Pancreas (tissue), 10 donors: Measurements from ENCODE around the gene GALNT9. TPM values are rescaled to one million over a fixed set of nuclear protein-coding genes. Genes with fewer than 3 reads are reported as not detected.

Experiments
- ATAC-seq, 4 donors: fragments of 200-7000 bp; cut with Tn5 transposase; one replicate each; pipeline versions ENCODE4 v1.8.0 to v1.9.1; 2020; ENCODE audit warnings: mild to moderate bottlenecking in 4 of 4, moderate library complexity in 4 of 4
- DNase-seq, 6 donors: peaks; one replicate each; pipeline ENCODE4 v3.0.0-alpha.2; 2020
- FAIRE-seq: peaks from 2 replicates; lab custom pipeline; 2012; peaks lifted over from hg19 to GRCh38; lab: Jason Lieb, UNC
- H3K27ac ChIP-seq, 4 donors: fragments of 200-600 bp; sonication (generic); 1 replicate in 3 of 4; 2 replicates in 1 of 4; pipeline versions ENCODE4 v1.5.0 to v1.8.0; 2020
- H3K27me3 ChIP-seq, 4 donors: fragments of 200-600 bp; one replicate each; pipeline ENCODE4 v1.8.0; 2021
- H3K36me3 ChIP-seq, 3 donors: fragments of 200-600 bp; sonication (generic) in 1 of 3; one replicate each; pipeline versions ENCODE4 v1.5.0 to v1.8.0; 2020 to 2021
- H3K4me1 ChIP-seq, 3 donors: fragments of 200-600 bp; one replicate each; pipeline ENCODE4 v1.8.0; 2021
- H3K4me3 ChIP-seq, 4 donors: fragments of 200-600 bp; sonication (generic) in 2 of 4; one replicate each; pipeline versions ENCODE4 v1.5.0 to v1.8.0; 2020 to 2021
- H3K9me3 ChIP-seq, 4 donors: fragments of 200-600 bp; one replicate each; pipeline ENCODE4 v1.8.0; 2021
- CTCF ChIP-seq, 4 donors: fragments of 200-600 bp; sonication (generic) in 3 of 4; IDR thresholded peaks; one replicate each; pipeline versions ENCODE4 v1.5.0 to v1.8.0; 2021; ENCODE audit warnings: antibody characterized with exemption in 4 of 4
- WGBS, 2 donors: extraction: QIAGEN DNeasy Blood & Tissue Kit; methylation state at CpG; one replicate each; pipeline ENCODE4 v1.1.7; 2013; 5-methylcytosine and 5-hydroxymethylcytosine counted together
- intact Hi-C, 3 donors: fragments of 100-400 bp; cut with DNase I; formaldehyde crosslinking; loops; one replicate each; pipeline versions ENCODE4 v1.11.1 to v1.14.2; 2022
- polyA plus RNA-seq, 2 donors: library from polyadenylated mRNA; stranded (reverse); fragments of 200-250 nt; gene quantifications; one replicate each; pipeline ENCODE4 v1.2.3, GENCODE V29; 2013
- total RNA-seq, 6 donors: library from RNA; stranded (reverse); fragmentation: NEBNext Ultra II Directional in 4 of 6; extraction: Animal tissue kit (Norgen Biotek cat#: 25700) in 4 of 6; gene quantifications; one replicate each; pipeline versions ENCODE4 v1.2.1 to v1.2.4, GENCODE V29; 2021 to 2023
- donor health status: healthy with polysubstance abuse.
- donor health status: DM: no; HTN: no; CAD: no; lungs with moderate emphysema.
- donor health status: DM: no; HTN: no; CAD: no.
- donor health status: control.
- donor health status: control.
- donor health status: Bipolar disorder and iron deficiency.
- donor health status: DM: yes; HTN: yes; CAD: no.
- donor health status: DM: no; HTN: no; CAD: no.
- donor health status: DM: no; HTN: no; CAD: no.
- donor health status: DM: yes; HTN: yes; CAD: no.

GALNT9 gene
- total and polyA plus RNA-seq, 8 donors: 0.09 to 0.46 (median 0.25) TPM; not detected in 5

- Histone ChIP-seq H3K9me3 (no peaks in the 10 kb centered on the region), H3K27me3 (no peaks in the 10 kb centered on the region), H3K4me3 (no peak overlapping the region), H3K36me3 (peaks cover 0 to 6% (median 0%) of the 10 kb centered on the region in 3 donors), H3K27ac (no peak overlapping the region), H3K4me1 (no peaks in the 10 kb centered on the region)
- ATAC-seq (no peak), FAIRE-seq (no peak), DNase-seq (no peak)
- TF ChIP-seq CTCF (IDR thresholded peaks at IDR 0.05): no peak
- 79 to 83% methylated on average over 8 of the region's 8 CpGs for WGBS, 2 donors
- intact Hi-C loops: loop anchor here in 1 of 3 donors (10.0 kb wide), 1 partner anchor 258 kb away; no protein-coding TSS in a partner anchor
Observed at GRCh38 chr12:132156573-132157325, 172.6 kb downstream of the GALNT9 start.

- H3K36me3 ChIP-seq: peaks cover 0 to 14% (median 0%) of the 10 kb centered on the region in 3 donors
- no peak for TF ChIP-seq CTCF (IDR thresholded peaks at IDR 0.05)
- H3K9me3 ChIP-seq: no peaks in the 10 kb centered on the region
- FAIRE-seq: no peak
- 95% methylated on average over 10 of the region's 10 CpGs for WGBS, 2 donors
- no peak for DNase-seq
- no peak overlapping the region for H3K4me3 ChIP-seq
- no peak for ATAC-seq
- no peak overlapping the region for H3K27ac ChIP-seq
- H3K4me1 ChIP-seq: no peaks in the 10 kb centered on the region
- intact Hi-C loops: loop anchor here in 1 of 3 donors (10.0 kb wide), 1 partner anchor 259 kb away; no protein-coding TSS in a partner anchor
- no peaks in the 10 kb centered on the region for H3K27me3 ChIP-seq
Observed at GRCh38 chr12:132155771-132156572, 173.4 kb downstream of the GALNT9 start.

- DNase-seq (peak in 1 of 6 donors; percentile 24), FAIRE-seq (no peak), ATAC-seq (no peak)
- H3K4me1 ChIP-seq: no peaks in the 10 kb centered on the region
- intact Hi-C loops: loop anchor here in 2 of 3 donors (5.0 to 10.0 kb wide), 2 partner anchors 260 to 462 kb away; partner anchors contain the start of gene P2RX2 (in 1 of the 2)
- no peak overlapping the region for H3K27ac ChIP-seq
- no peak for TF ChIP-seq CTCF (IDR thresholded peaks at IDR 0.05)
- peaks cover 0 to 14% (median 0%) of the 10 kb centered on the region in 3 donors for H3K36me3 ChIP-seq
- H3K4me3 ChIP-seq: no peak overlapping the region
- 90 to 91% methylated on average over 50 to 51 of the region's 51 CpGs for WGBS, 2 donors
- no peaks in the 10 kb centered on the region for H3K9me3 ChIP-seq
- no peaks in the 10 kb centered on the region for H3K27me3 ChIP-seq
Observed at GRCh38 chr12:132154941-132155770, 174.2 kb downstream of the GALNT9 start.

- Histone ChIP-seq H3K27ac (no peak overlapping the region), H3K4me1 (no peaks in the 10 kb centered on the region), H3K36me3 (peaks cover 0 to 14% (median 0%) of the 10 kb centered on the region in 3 donors), H3K9me3 (no peaks in the 10 kb centered on the region), H3K27me3 (no peaks in the 10 kb centered on the region), H3K4me3 (no peak overlapping the region)
- 67 to 69% methylated on average over 21 of the region's 21 CpGs for WGBS, 2 donors
- FAIRE-seq (no peak), ATAC-seq (peak in 3 of 4 donors; percentile 5 to 17 (median 5)), DNase-seq (peak in 2 of 6 donors; percentile 20 to 66)
- no peak for TF ChIP-seq CTCF (IDR thresholded peaks at IDR 0.05)
- intact Hi-C loops: loop anchor here in 2 of 3 donors (5.0 to 10.0 kb wide), 2 partner anchors 260 to 463 kb away; partner anchors contain the start of gene P2RX2 (in 1 of the 2)
Observed at GRCh38 chr12:132154341-132154761, 175.0 kb downstream of the GALNT9 start.
